Glutamatergic neuron (in vitro differentiated cells): ENCODE results near the gene RAB20. TPM values are rescaled to one million over a fixed set of nuclear protein-coding genes. Genes with fewer than 3 reads are reported as not detected.

ENCODE experiments used
- DNase-seq: peaks from one replicate; pipeline ENCODE4 v3.0.0; 2022
- H3K27ac Mint-ChIP-seq: one replicate; pipeline ENCODE4 v1.8.0; 2020; ENCODE audit warnings: mild to moderate bottlenecking, mixed read lengths, inconsistent platforms; ENCODE audit not compliant: unreplicated experiment
- H3K27me3 Mint-ChIP-seq: one replicate; pipeline ENCODE4 v1.8.0; 2020; ENCODE audit warnings: mild to moderate bottlenecking, moderate library complexity, mixed read lengths, inconsistent platforms; ENCODE audit not compliant: unreplicated experiment
- H3K36me3 Mint-ChIP-seq: one replicate; pipeline ENCODE4 v1.8.0; 2020; ENCODE audit warnings: mild to moderate bottlenecking, mixed read lengths, inconsistent platforms; ENCODE audit not compliant: unreplicated experiment
- H3K4me1 Mint-ChIP-seq: one replicate; pipeline ENCODE4 v1.8.0; 2020; ENCODE audit warnings: mild to moderate bottlenecking, low read depth, mixed read lengths, inconsistent platforms; ENCODE audit not compliant: unreplicated experiment
- H3K4me3 Mint-ChIP-seq: one replicate; pipeline ENCODE4 v1.8.0; 2020; ENCODE audit warnings: mild to moderate bottlenecking, mixed read lengths, inconsistent platforms; ENCODE audit not compliant: unreplicated experiment
- H3K9me3 Mint-ChIP-seq: one replicate; pipeline ENCODE4 v1.8.0; 2020; ENCODE audit warnings: mild to moderate bottlenecking, moderate library complexity, mixed read lengths, inconsistent platforms; ENCODE audit not compliant: unreplicated experiment
- total RNA-seq: library from RNA; stranded (reverse); fragmentation: NEBNext Ultra II Directional; extraction: Animal tissue kit (Norgen Biotek cat#: 25700); gene quantifications from one replicate; pipeline ENCODE4 v1.2.1, GENCODE V29; 2021; ENCODE audit not compliant: unreplicated experiment
- TF ChIP-seq, protein P1 (sequence below): fragments of 200-600 bp; sonication (generic); IDR thresholded peaks from one replicate; pipeline ENCODE4 v1.5.0; 2021; ENCODE audit not compliant: partially characterized antibody, unreplicated experiment

RAB20 gene
- total RNA-seq, 1 donor from 2014 or later = 1.7 TPM

DNA sequence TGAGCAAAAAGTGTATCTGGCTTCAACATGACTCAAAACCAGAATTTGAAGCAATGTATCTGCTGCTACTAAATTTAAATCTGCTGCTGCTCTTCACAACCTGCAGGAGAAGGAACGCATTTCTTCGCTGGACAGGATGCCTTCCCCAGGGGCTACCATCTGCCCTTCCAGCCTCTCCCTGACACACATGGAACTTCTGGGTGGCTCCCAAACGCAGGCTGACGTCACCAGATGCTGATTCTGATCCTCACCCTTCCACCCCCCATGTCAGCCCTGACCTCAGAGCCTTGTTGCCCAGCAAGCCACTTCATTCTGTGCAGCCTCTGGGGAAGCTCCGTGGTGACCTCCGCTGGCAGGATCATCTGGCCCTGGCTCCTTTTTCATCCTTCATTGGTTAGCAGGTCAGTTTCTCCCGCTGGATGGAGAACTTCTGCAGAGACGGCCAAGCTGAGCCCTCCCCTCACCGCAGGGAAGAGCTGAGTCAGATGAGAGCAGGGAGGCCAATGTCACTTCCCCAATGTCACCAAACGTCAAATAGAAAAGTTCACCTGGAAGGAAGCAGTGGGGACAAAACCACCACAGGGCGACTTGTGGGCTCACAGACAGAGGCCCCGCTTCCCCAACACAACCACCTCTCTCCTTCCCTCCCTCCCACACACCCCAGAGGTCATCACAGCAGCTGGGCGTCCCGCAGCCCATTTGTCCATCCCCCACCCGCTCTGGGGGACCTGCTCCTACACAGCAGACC is 14.0 kb upstream of the RAB20 start:
- Mint-ChIP-seq H3K27ac (peak overlapping the region; percentile 80), H3K4me1 (peaks cover 20% of the 10 kb centered on the region), H3K9me3 (peaks cover 5% of the 10 kb centered on the region), H3K36me3 (no peaks in the 10 kb centered on the region), H3K4me3 (peak overlapping the region; percentile 64), H3K27me3 (peaks cover 11% of the 10 kb centered on the region)
- TF ChIP-seq, protein P1, sequence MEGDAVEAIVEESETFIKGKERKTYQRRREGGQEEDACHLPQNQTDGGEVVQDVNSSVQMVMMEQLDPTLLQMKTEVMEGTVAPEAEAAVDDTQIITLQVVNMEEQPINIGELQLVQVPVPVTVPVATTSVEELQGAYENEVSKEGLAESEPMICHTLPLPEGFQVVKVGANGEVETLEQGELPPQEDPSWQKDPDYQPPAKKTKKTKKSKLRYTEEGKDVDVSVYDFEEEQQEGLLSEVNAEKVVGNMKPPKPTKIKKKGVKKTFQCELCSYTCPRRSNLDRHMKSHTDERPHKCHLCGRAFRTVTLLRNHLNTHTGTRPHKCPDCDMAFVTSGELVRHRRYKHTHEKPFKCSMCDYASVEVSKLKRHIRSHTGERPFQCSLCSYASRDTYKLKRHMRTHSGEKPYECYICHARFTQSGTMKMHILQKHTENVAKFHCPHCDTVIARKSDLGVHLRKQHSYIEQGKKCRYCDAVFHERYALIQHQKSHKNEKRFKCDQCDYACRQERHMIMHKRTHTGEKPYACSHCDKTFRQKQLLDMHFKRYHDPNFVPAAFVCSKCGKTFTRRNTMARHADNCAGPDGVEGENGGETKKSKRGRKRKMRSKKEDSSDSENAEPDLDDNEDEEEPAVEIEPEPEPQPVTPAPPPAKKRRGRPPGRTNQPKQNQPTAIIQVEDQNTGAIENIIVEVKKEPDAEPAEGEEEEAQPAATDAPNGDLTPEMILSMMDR = no peak
- DNase-seq = peak; percentile 72

GRCh38 chr13:110574161-110574560 is 12.6 kb upstream of the RAB20 start:
- Mint-ChIP-seq H3K27ac (no peak overlapping the region), H3K4me1 (peaks cover 20% of the 10 kb centered on the region), H3K36me3 (no peaks in the 10 kb centered on the region), H3K9me3 (peaks cover 5% of the 10 kb centered on the region), H3K4me3 (no peak overlapping the region), H3K27me3 (peaks cover 11% of the 10 kb centered on the region)
- no peak for DNase-seq
- TF ChIP-seq, protein P1 = no peak

- Mint-ChIP-seq H3K4me1 (peaks cover 20% of the 10 kb centered on the region), H3K27me3 (peaks cover 11% of the 10 kb centered on the region), H3K4me3 (no peak overlapping the region), H3K9me3 (peaks cover 5% of the 10 kb centered on the region), H3K27ac (no peak overlapping the region), H3K36me3 (no peaks in the 10 kb centered on the region)
- TF ChIP-seq, protein P1 = no peak
- DNase-seq = no peak
These were observed 11.2 kb upstream of the RAB20 start for GRCh38 chr13:110572778-110573118.

DNA sequence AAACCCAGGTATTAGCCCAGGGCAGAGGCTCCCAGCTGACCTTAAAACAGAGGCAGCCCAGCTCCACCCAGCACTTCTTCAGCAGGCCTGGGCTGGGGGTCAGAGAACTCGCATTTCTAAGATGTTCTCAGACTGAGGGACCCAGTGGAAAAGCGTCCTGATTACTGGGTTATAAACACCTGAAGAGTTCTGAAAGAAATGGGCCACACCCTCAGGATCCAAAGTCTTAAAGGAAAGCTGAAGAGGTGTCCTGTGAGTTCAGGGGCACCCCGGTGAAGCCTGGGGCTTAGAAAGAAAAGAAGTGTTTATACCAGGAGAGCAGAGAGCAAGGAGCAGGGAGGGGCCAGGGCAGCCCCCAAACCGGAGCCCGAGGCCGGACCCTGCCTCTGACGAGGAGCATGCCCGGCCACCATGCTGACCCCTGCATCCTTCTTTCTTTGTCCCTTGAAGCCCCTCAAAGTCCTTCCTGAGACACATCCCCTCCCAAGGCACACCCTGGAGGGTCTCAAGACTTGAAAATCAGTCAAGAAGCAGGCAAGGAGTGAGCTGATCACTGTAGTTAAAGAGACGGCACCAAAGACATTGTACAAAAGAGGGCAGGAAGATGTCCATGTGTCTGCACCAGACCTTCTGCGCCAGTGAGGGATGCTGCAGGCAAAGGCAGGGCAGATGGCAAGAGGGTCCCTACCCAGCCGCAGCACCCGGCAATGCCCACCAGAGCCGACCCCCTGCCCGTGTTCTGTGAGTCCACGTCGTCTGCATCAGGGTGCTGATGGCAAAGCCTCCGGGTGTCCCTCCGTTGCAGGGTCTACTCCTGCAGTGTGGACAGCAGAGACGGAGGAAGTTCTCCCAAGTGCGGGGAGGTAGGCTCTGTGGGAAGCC is 10.6 kb upstream of the RAB20 start:
- peaks cover 5% of the 10 kb centered on the region for H3K9me3 Mint-ChIP-seq

More for the DNA sequence above, 10.6 kb upstream of the RAB20 start:
- Mint-ChIP-seq H3K4me3 (no peak overlapping the region), H3K36me3 (no peaks in the 10 kb centered on the region), H3K27ac (no peak overlapping the region), H3K4me1 (peaks cover 20% of the 10 kb centered on the region), H3K27me3 (peaks cover 11% of the 10 kb centered on the region)
- TF ChIP-seq, protein P1 = no peak
- no peak for DNase-seq
